Astrocyte of the cerebellum (primary cell): ENCODE measurements around the gene PTPRT.

Experiments used
- DNase-seq: peaks from one replicate; pipeline ENCODE4 v3.0.0-alpha.2; 2011; ENCODE audit warnings: low read depth
- H3K4me3 ChIP-seq: 2 replicates; pipeline ENCODE4 v1.5.1; 2011; ENCODE audit warnings: mild to moderate bottlenecking, low read depth, low read length, moderate library complexity
- CTCF ChIP-seq: IDR thresholded peaks from 2 replicates; pipeline ENCODE4 v1.5.1; 2012; ENCODE audit warnings: low read length, low read depth, moderate library complexity, mild to moderate bottlenecking; ENCODE audit errors: missing control alignments
- in situ Hi-C: cut with HindIII; loops from 2 replicates; pipeline ENCODE4 v1.10.0; 2017; ENCODE audit warnings: low sequenced_read_pairs

PTPRT gene

DNA sequence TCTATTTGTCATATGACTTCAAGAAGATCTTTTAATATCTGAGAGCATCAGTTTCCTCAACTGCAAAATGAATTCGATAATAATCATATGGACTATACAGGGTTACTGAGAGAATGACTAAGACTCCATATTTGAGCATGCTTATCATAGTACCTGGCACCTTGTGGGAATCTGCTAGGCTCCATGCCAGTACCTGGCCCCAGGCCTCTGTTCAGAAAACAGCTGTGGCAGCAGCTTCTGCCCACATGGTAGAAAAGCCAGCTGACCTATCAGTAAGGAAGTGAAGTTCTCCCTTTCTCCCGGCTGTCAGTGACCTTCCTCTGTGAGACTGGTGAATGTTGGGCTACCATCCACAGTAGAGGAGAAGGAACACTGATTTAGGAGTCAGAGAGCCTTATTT is 996.6 kb downstream of the PTPRT start:
- in situ Hi-C loops = no loop called here
- no peak overlapping the region for H3K4me3 ChIP-seq
- DNase-seq = no peak
- no peak for TF ChIP-seq CTCF

DNA sequence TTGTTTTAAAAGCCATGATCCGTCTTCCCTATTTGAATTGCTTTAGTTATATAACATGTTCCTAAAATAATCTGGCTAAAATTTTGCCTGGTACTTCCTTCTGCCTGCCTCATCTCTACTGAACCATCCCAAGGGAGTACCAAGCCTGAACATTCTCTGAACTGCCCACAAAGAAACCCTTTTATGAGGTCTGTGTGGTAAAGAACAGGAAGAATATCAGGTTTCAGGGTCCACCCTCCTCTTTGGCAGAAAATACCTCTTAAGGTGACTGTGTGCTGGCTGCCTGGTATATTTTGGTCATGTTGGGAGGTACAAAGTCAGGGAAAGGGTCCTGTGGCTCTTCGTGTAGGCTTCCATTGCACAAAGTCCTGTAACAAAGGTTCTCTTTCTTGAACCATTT is 997.4 kb downstream of the PTPRT start:
- H3K4me3 ChIP-seq = no peak overlapping the region
- in situ Hi-C loops = no loop called here
- TF ChIP-seq CTCF = no peak
- no peak for DNase-seq

DNA sequence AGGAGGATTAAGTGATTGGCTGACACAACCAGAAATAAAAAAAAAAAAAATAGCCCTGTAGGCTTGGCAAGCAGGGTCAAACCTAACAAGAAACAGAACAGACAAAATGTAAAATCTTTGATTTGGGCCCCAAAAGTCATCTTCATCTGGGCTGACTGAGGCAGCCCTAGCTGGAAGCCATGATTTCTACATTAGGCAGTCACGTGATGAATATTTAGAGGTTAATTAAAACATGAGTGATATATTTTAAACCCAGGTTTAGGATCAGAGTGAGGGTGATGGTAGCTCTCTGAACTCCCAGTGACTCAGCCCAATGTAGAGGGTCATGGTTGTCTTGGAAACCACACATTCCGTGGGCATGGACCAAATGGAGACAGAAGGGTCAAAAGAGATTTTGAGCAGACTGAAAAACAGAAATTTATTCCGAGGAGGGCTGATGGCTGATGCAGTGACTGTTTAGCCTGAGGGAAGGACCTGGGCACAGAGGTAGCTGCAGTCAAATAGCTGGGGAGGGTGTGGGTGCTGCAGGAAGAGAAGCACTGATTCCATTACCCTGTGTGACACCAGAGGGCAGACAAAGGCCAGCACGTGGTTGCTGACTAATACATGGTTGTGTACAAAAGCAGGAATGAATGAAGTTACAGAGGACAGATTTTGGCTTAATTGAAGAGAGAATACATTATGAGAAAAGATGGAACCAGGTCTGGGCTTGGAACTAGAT is 998.4 kb downstream of the PTPRT start:
- in situ Hi-C loops = no loop called here
- no peak for TF ChIP-seq CTCF
- no peak overlapping the region for H3K4me3 ChIP-seq
- DNase-seq = no peak

- TF ChIP-seq CTCF = no peak
- no peak overlapping the region for H3K4me3 ChIP-seq
- DNase-seq = no peak
- in situ Hi-C loops = no loop called here
Observed at GRCh38 chr20:42190084-42190483, 999.6 kb downstream of the PTPRT start.

DNA sequence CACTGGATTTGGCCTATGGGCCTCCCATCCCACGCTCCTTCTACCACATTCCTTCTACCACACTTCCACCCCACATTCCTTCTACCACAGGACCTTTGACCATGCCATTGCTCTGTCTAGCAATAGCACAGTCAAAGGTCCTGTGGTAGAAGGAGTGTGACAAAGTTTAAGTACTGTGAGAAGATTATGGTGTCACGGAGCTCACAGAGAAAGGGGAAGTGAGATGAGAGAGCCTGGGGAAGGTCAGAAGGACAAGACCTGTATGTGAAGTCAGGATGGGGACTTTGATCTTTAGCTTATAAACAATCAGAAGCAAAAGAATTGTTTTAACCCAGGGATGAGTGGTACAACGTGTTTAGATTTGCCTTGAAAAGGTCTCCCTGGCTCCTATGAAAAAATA is 1003.4 kb downstream of the PTPRT start:
- H3K4me3 ChIP-seq = no peak overlapping the region
- no peak for DNase-seq
- no peak for TF ChIP-seq CTCF
- in situ Hi-C loops = no loop called here

DNA sequence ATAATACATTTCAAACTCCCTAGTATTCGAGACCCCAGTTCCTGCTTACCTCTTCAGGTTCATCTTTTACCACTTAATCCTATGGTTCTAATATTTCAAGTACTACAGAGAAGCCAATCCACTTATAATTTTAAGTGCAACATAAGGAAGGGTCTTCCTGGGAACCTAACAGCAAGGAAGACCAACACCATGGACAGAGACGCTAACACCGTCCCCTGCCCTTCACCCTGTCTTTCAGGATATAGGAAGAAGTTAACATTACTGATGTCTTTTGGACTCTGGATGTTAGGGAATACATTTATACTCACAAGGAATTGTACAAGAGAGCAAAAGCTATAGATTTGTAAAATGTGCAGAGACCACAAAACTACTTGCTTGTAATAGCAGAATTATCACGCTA is 1006.6 kb downstream of the PTPRT start:
- no peak overlapping the region for H3K4me3 ChIP-seq
- in situ Hi-C loops = no loop called here
- no peak for TF ChIP-seq CTCF
- no peak for DNase-seq
